ENCODE data around the gene NADK2.

DNA sequence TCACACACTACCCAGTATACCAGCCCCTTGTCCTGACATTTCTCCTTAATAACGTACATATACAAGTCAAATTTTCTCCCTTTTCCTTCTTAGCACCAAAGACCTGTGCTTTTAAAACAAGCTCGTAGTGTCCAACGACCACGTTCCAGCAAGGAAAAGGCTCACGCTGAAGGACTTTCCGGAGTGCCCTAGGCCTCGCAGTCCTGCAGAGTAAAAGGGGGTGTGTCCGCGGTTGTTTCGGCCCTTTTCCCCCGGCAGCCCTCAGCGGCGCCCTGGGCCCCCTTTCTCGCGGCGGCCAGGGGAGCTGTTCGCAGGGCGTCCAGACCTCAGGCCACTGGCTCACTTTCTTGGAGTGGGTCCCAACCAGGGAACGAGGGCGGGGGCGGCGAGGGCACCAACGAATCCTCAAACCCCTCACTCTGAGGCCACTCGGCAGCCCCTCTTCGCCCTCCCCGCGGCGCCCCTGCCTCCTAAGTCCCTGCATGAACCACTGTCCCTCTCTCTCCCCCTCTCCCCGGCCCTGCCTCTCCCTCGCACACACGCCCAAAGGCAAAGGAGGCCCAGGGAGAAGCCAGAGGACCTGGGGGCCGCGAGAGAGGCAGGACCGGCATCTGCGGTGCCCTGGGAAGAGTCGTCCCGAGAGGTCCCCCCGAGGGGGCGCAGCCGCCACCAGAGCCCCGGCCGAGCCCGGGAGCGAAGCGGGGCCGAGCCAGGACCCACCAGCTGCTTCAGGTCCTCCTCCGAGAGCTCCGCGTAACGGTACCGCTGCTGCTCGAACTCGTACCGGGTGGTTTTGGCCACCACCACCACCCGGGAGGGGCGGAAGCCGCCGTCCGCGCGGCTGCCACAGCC, 720 bp downstream of the NADK2 start:
- peak in 1 of 2 donors; percentile 47 for TF ChIP-seq POLR2A (IDR thresholded peaks at IDR 0.05)
- TF ChIP-seq, protein P1, sequence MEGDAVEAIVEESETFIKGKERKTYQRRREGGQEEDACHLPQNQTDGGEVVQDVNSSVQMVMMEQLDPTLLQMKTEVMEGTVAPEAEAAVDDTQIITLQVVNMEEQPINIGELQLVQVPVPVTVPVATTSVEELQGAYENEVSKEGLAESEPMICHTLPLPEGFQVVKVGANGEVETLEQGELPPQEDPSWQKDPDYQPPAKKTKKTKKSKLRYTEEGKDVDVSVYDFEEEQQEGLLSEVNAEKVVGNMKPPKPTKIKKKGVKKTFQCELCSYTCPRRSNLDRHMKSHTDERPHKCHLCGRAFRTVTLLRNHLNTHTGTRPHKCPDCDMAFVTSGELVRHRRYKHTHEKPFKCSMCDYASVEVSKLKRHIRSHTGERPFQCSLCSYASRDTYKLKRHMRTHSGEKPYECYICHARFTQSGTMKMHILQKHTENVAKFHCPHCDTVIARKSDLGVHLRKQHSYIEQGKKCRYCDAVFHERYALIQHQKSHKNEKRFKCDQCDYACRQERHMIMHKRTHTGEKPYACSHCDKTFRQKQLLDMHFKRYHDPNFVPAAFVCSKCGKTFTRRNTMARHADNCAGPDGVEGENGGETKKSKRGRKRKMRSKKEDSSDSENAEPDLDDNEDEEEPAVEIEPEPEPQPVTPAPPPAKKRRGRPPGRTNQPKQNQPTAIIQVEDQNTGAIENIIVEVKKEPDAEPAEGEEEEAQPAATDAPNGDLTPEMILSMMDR (IDR thresholded peaks at IDR 0.05), result peak in 1 of 6 experiments; percentile 12
